GM21737 (cell line): ENCODE measurements around the gene HYI.
"Not testable (repeated sequence)": the region's sequence is repeated elsewhere in the genome, so short reads cannot be mapped to it uniquely, and the experiment has no call there.

Experiments
- ATAC-seq: cut with Tn5 transposase; IDR thresholded peaks from one replicate; pipeline ENCODE4 v1.9.1; 2021; ENCODE audit warnings: mild to moderate bottlenecking, moderate library complexity; ENCODE audit not compliant: unreplicated experiment

The HYI gene

GRCh38 chr1:43465505-43466067, 11.9 kb upstream of the HYI start:
- ATAC-seq: no peak

GRCh38 chr1:43464681-43465504, 11.2 kb upstream of the HYI start:
- ATAC-seq: no peak

GRCh38 chr1:43463479-43463878, 9.7 kb upstream of the HYI start:
- ATAC-seq: no peak

GRCh38 chr1:43460988-43461693, 7.4 kb upstream of the HYI start:
- ATAC-seq: no peak

- ATAC-seq: not testable (repeated sequence)
These were observed 4.6 kb upstream of the HYI start for GRCh38 chr1:43458379-43458778.

GRCh38 chr1:43455213-43455889, 1.6 kb upstream of the HYI start:
- no peak for ATAC-seq

GRCh38 chr1:43454270-43455011, 710 bp upstream of the HYI start:
- peak; percentile 58 for ATAC-seq

- ATAC-seq: no peak
These were observed 816 bp downstream of the HYI start for GRCh38 chr1:43452789-43453441.

- ATAC-seq: no peak
These were observed 1.8 kb downstream of the HYI start for GRCh38 chr1:43451701-43452532.

GRCh38 chr1:43451157-43451591, 2.6 kb downstream of the HYI start:
- no peak for ATAC-seq

GRCh38 chr1:43450251-43450941, 3.3 kb downstream of the HYI start:
- ATAC-seq: no peak

GRCh38 chr1:43449708-43450069, 4.0 kb downstream of the HYI start:
- ATAC-seq: no peak

- ATAC-seq: no peak
These were observed 4.6 kb downstream of the HYI start for GRCh38 chr1:43448955-43449707.

- ATAC-seq: no peak
These were observed 5.6 kb downstream of the HYI start for GRCh38 chr1:43447891-43448708.

- no peak for ATAC-seq
These were observed 6.6 kb downstream of the HYI start for GRCh38 chr1:43446881-43447835.

- no peak for ATAC-seq
These were observed 7.4 kb downstream of the HYI start for GRCh38 chr1:43446388-43446740.
